Peyer's patch (tissue), 4 donors: ENCODE measurements around the gene CYP21A2. TPM values are rescaled to one million over a fixed set of nuclear protein-coding genes. Genes with fewer than 3 reads are reported as not detected.
A peak's percentile ranks its signal among the peaks of the same experiment; 100 is the strongest.
"Not testable (repeated sequence)": the region's sequence is repeated elsewhere in the genome, so short reads cannot be mapped to it uniquely, and the experiment has no call there.

ENCODE experiments used
- DNase-seq, 3 donors: peaks; one replicate each; pipeline ENCODE4 v3.0.0-alpha.2; 2017 to 2019
- H3K27ac ChIP-seq, 4 donors: fragments of 200-600 bp; sonication (generic); one replicate each; pipeline ENCODE4 v1.5.1; 2016 to 2019
- H3K27me3 ChIP-seq, 2 donors: fragments of 200-600 bp; sonication (generic); one replicate each; pipeline ENCODE4 v1.5.1; 2019
- H3K36me3 ChIP-seq, 3 donors: fragments of 200-600 bp; sonication (generic); one replicate each; pipeline ENCODE4 v1.5.1; 2016 to 2019
- H3K4me1 ChIP-seq, 4 donors: fragments of 200-600 bp; sonication (generic); one replicate each; pipeline ENCODE4 v1.5.1; 2016 to 2019
- H3K4me3 ChIP-seq, 4 donors: fragments of 200-600 bp; sonication (generic); 1 replicate in 3 of 4; 2 replicates in 1 of 4; pipeline ENCODE4 v1.5.1; 2016 to 2019; ENCODE audit warnings: mild to moderate bottlenecking in 1 of 4
- H3K9me3 ChIP-seq, 4 donors: fragments of 200-600 bp; sonication (generic); one replicate each; pipeline ENCODE4 v1.5.1; 2016 to 2019; ENCODE audit warnings: mild to moderate bottlenecking in 1 of 4
- CTCF ChIP-seq, 6 experiments: fragments of 450-650 bp in 4 of 6; fragments of 200-600 bp in 2 of 6; sonication (generic) in 1 of 6; IDR thresholded peaks; one replicate each; pipeline ENCODE4 v1.5.1; 2017 to 2019; ENCODE audit warnings: antibody characterized with exemption in 6 of 6, mild to moderate bottlenecking in 3 of 6, moderate library complexity in 1 of 6
- POLR2A ChIP-seq, 2 donors: fragments of 450-650 bp; IDR thresholded peaks; one replicate each; pipeline ENCODE4 v1.5.1; 2017; ENCODE audit warnings: antibody characterized with exemption in 2 of 2, mild to moderate bottlenecking in 2 of 2, moderate library complexity in 2 of 2
- total RNA-seq, 4 donors: library from RNA; depleted of rRNA; stranded (reverse); fragments of >200 nt; gene quantifications; one replicate each; pipeline ENCODE4 v1.1.0, GENCODE V29; 2016

CYP21A2 gene
- total RNA-seq, 4 donors from 2014 or later: 1.2 TPM; not detected in 3

DNA sequence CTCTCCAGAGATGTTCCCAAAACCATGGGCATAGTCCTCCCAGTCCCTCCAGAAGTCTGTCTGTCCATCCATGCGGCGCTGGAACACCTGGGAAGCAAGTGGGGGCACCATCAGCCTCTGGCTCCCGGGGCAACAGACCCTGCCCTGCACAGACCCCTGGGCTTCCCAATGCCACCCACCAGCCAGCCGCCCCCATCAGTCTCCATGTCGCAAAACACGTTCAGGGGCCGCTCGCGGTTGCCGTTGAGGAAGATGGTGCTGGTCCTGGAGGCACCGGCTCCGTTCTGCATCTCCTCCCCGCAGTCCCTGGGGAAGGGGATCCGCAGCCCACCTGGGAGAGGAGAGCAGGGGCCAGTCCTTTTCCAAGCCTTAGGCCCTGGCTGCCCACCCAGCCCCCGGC lies 4.1 kb downstream of the CYP21A2 start:
- H3K27ac ChIP-seq, H3K4me1 ChIP-seq, H3K36me3 ChIP-seq, H3K27me3 ChIP-seq, DNase-seq, H3K9me3 ChIP-seq, H3K4me3 ChIP-seq: not testable (repeated sequence)

DNA sequence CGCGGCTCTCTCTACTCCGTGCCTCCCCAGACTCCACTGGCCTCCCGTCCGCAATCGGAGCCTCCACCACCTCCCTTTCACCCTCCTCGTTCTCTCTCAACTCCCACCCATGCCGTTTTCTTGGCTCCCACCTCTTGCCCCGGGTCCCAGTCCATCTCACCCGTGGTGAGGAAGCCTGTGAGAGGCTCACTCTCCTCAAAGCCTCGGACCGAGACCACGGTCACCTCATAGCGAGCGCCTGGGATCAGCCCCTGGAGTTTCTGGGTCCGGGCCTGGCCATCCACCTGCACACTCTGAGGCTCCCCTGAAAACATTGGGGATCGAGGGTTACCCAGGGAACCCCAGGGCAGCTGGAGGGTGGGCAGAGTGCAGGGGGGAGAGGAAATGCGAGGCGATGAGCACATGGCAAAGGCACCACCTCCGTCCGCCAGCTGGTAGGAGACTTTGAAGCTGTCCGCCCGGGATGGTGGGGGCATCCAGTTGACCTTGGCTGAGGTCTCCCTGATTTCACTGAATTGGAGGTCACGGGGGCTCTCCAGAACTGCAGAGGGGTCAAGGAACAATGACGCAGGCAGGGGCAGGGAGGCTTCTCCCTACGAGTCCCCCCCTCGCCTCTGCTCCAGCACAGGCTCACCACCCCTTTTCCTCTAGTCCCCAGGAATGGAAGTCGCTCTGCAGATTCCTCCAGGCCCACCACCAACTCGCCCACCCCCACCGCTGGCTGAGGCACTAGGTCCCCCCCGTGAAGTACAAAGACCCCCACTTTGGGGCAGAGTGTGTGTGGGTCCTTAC lies 5.6 kb downstream of the CYP21A2 start:
- not testable (repeated sequence) for H3K9me3 ChIP-seq, DNase-seq, H3K27ac ChIP-seq, H3K4me1 ChIP-seq, H3K27me3 ChIP-seq, H3K36me3 ChIP-seq, H3K4me3 ChIP-seq

DNA sequence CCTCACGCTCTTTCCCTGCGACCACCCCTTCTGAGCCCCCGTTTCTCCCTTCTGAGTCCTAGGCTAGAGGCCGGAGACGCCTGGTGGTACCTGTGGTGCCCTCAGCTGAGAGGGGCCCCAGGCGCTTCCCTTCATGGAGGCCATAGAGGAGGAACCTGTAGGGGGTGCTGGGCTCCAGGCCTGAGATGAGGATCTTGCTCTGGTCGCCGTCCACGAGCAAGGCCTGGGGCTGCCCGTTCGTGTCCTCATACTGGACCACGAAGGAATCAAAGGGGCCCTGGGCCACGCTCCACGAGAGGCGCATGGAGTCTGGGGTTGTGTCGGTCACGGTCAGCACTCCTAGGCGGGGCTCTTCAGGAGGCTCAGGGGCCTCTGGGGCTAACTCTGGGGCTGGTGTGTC lies 6.7 kb downstream of the CYP21A2 start:
- not testable (repeated sequence) for H3K27ac ChIP-seq, H3K36me3 ChIP-seq, DNase-seq, H3K9me3 ChIP-seq, H3K27me3 ChIP-seq, H3K4me3 ChIP-seq, H3K4me1 ChIP-seq

DNA sequence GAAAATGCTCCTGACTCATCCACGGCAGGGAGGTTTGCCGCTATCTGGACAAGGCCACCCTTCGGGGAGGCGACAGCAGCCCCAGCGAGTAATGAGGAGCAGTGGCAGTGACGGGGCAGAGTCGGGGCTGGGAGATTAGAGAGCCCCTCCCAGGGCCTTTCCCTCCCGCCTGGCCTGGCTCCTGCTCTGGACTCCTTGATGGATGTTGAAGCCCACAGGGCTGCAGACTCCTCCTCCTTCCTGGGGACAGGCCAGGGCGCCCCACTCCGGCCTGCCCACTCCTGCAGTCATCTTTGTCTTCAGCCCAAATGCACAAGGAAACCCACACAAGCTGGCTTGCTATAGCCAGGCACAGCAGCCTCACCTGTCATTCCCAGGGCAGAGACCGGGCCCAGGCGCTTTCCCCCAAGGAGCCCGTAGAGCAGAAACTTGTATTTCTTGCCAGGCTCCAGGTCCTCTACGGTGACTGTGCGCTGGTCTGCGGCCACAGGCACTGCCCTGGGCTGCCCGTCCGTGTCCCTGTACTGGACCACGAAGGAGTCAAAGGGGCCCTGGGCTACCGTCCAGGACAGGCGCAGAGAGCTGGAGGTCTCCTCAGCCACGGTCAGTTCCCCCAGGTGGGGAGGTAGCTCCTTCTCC lies 7.7 kb downstream of the CYP21A2 start:
- peaks cover 0 to 6% (median 4%) of the 10 kb centered on the region in 4 donors for H3K4me1 ChIP-seq

DNA sequence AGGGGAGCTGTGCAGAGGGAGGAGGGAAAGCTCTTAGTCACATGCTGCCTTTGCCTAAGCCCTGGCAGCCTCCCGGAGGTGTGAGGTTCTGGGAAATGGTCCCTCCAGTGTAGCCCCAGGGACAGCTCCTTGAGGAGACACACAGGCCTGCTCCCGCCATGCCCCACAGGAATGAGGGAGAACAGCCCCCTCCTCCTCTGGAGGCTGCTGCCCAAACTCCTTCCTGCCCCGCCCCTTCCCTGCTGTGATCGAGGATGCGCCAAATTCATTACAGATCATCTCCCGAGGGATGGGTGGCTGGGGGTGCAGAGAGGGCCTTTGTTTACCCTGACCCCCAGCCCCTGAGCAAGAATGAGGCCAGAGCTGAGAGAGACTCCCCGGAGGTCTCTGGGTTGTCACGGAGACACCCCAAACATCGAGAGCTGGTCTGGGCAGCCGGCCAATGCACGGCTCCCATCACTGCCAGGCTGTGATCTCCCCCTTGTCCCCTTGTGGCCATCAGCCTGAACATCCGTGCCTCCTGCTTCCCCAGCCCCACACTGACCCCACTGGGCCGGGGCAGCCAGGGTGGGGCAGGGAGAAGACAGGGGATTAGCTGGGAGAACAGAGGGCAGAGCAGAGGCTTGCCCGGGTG lies 8.4 kb downstream of the CYP21A2 start:
- H3K9me3 ChIP-seq: no peaks in the 10 kb centered on the region
- H3K27me3 ChIP-seq: no peaks in the 10 kb centered on the region
- peak overlapping the region; percentile 60 to 74 (median 66) for H3K27ac ChIP-seq
- TF ChIP-seq POLR2A (IDR thresholded peaks at IDR 0.05) (no peak), CTCF (IDR thresholded peaks at IDR 0.05) (no peak)
- DNase-seq: no peak
- peaks cover 0 to 6% (median 4%) of the 10 kb centered on the region in 4 donors for H3K4me1 ChIP-seq
- no peak overlapping the region for H3K4me3 ChIP-seq
- no peaks in the 10 kb centered on the region for H3K36me3 ChIP-seq

More for the DNA sequence above, 7.7 kb downstream of the CYP21A2 start:
- no peak for TF ChIP-seq POLR2A (IDR thresholded peaks at IDR 0.05)
- DNase-seq: no peak
- Histone ChIP-seq H3K4me3 (no peak overlapping the region), H3K36me3 (no peaks in the 10 kb centered on the region), H3K27me3 (no peaks in the 10 kb centered on the region), H3K27ac (peak overlapping the region; percentile 60 to 74 (median 66)), H3K9me3 (no peaks in the 10 kb centered on the region)

- TF ChIP-seq CTCF (IDR thresholded peaks at IDR 0.05) (no peak), POLR2A (IDR thresholded peaks at IDR 0.05) (no peak)
- H3K36me3 ChIP-seq: no peaks in the 10 kb centered on the region
- peak in 1 of 3 donors; percentile 56 for DNase-seq
- no peak overlapping the region for H3K4me3 ChIP-seq
- H3K4me1 ChIP-seq: peaks cover 0 to 6% (median 4%) of the 10 kb centered on the region in 4 donors
- peak overlapping the region; percentile 60 to 74 (median 66) for H3K27ac ChIP-seq
- no peaks in the 10 kb centered on the region for H3K9me3 ChIP-seq
- H3K27me3 ChIP-seq: no peaks in the 10 kb centered on the region
Measured at GRCh38 chr6:32047084-32047478, 8.9 kb downstream of the CYP21A2 start.

GRCh38 chr6:32047539-32047854 lies 9.3 kb downstream of the CYP21A2 start:
- H3K27me3 ChIP-seq: no peaks in the 10 kb centered on the region
- H3K27ac ChIP-seq: peak overlapping the region; percentile 60 to 74 (median 66)
- H3K9me3 ChIP-seq: no peaks in the 10 kb centered on the region
- DNase-seq: no peak
- no peak for TF ChIP-seq CTCF (IDR thresholded peaks at IDR 0.05)
- no peak for TF ChIP-seq POLR2A (IDR thresholded peaks at IDR 0.05)
- H3K4me3 ChIP-seq: no peak overlapping the region
- H3K4me1 ChIP-seq: peaks cover 0 to 6% (median 4%) of the 10 kb centered on the region in 4 donors
- no peaks in the 10 kb centered on the region for H3K36me3 ChIP-seq
